Astrocyte (in vitro differentiated cells and primary cell): Measurements from ENCODE around the gene RTL5.

Source experiments
- CTCF ChIP-seq: IDR thresholded peaks from 2 replicates; pipeline ENCODE4 v1.5.1; 2011; ENCODE audit warnings: low read depth, mild to moderate bottlenecking, inconsistent platforms, low read length, moderate library complexity; ENCODE audit not compliant: insufficient read depth
- EZH2 ChIP-seq: IDR thresholded peaks from 2 replicates; pipeline ENCODE4 v1.6.1; 2012; ENCODE audit warnings: mild to moderate bottlenecking, low read length, inconsistent platforms; ENCODE audit not compliant: insufficient read depth

GRCh38 chrX:72176981-72177380 lies 45.3 kb upstream of the RTL5 start:
- TF ChIP-seq CTCF (no peak), EZH2 (no peak)
